HG03469 (cell line): ENCODE data around the gene NAA35.

ENCODE experiments used
- ATAC-seq: cut with Tn5 transposase; IDR thresholded peaks from one replicate; pipeline ENCODE4 v1.9.1; 2021; ENCODE audit warnings: mild to moderate bottlenecking, moderate library complexity, moderate number of reproducible peaks; ENCODE audit not compliant: unreplicated experiment

NAA35 gene

GRCh38 chr9:86061972-86062739 is 121.2 kb downstream of the NAA35 start:
- no peak for ATAC-seq

GRCh38 chr9:86062845-86063693 is 122.1 kb downstream of the NAA35 start:
- no peak for ATAC-seq

GRCh38 chr9:86064220-86064619 is 123.3 kb downstream of the NAA35 start:
- ATAC-seq: no peak

- ATAC-seq: no peak
Measured at GRCh38 chr9:86069206-86069869, 128.4 kb downstream of the NAA35 start.
